GM19351 (cell line): ENCODE data around the gene ZNF805.
A peak's percentile ranks its signal among the peaks of the same experiment; 100 is the strongest.
"Not testable (repeated sequence)": the region's sequence is repeated elsewhere in the genome, so short reads cannot be mapped to it uniquely, and the experiment has no call there.

Experiments used
- ATAC-seq: cut with Tn5 transposase; IDR thresholded peaks from one replicate; pipeline ENCODE4 v1.9.1; 2021; ENCODE audit warnings: mild to moderate bottlenecking, moderate library complexity; ENCODE audit not compliant: unreplicated experiment

The ZNF805 gene

DNA sequence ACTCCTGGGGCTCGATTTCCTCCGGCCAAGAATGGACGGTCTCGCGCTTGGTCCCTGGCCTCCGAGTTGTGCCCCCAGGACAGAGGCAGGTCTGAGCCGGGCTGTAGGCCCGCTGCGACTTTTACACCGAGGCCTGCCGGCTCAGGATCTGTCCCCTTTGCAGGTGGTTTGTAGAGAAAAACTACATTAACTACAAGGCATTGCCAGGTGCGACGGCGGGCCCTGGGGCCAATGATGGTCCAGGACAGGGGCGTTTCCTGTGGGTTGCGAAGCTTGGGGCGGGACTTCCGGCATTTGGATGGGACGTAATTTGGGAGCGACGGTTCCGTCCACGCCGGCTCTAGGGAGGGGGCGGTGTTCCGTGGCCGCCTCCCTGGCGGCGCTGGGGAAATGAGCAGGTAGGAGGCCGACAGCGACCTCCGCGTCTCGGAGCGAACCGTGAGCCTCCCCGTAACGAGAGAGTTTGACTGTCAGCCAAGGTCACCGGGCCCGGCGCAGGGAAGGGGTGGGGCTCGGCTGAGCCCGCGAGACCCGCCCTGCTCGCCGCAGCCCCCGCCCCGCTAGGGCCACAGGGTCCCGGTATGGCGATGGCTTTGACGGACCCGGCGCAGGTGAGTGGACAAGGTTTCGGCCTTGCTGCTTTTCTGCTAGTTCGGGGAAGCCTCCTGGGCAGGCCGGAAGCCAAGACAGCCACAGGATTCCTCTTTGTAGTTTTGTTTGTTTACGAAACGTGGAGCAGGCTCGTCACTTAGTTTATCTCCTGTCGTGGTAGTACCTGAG lies at the start of gene ZNF805:
ZNF805 (plus strand) TSS at position 322 of the 780 bp plus-strand sequence; CDS start at position 582, 260 bp downstream.
- ATAC-seq: peak; percentile 94

DNA sequence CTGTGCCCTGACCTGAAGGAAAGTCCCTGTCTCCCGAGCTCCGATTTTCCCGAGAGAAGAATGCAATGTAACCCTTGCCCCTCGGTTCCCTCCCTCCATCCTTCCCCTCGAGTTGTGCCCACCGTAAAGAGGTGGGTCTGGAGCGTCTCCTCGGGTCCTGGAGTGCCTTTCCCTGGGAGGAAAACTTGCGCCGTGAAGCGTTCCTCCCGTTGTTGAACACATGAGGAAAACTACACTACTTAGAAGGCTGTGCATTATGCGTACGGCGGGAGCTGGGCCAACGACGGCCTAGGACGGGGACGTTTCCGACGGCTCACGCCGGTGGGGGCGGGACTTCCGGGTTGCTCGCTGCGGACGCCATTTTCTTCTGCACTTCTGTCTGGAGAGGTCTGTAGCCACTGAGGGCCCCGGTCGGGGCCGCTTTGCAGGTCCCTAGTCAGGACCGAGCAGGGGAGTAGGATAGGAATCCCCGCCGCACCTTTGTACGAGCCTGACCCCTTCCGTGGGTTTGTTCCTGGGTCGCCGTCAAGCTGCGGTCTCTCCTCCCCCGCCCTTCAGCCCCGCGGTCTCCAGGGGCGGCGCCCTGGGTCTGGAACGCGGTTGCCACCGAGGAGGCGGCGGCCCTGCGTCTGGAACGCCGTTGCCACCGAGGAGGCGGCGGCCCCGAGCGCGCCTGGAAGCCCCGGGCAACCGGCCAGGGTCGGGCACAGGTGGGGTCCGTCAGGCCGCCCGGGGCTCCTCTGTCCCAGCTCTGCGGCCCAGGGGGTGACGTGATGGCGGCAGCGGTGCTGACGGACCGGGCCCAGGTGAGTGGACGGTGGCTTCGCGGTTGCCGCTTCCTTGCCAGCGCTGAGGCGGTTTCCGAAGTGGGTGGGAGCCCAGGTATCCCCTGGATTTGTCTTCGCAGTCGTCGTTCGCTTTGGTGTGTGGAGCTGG lies 49.0 kb upstream of the ZNF805 start, which contains the start of gene ZNF264:
ZNF264 (plus strand) TSS at position 360 of the 936 bp plus-strand sequence; CDS start at position 774, 414 bp downstream.
- peak; percentile 96 for ATAC-seq

DNA sequence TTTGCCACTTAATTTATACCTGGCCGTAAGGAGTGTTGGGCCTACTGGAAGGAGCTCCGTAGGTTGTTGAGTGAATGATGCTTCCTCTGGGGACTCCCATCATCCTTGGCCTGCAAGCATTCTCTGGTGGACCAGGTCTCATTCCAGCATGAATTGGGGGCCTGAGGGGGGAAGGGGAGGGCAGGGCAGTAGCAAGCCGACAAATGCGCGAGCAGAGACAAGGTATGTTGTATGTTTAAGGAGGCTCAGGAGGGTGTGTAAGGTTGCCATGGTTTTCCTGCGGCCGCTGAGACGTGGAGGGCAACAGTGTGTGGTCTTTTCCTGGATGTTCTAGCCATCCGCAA lies 48.4 kb upstream of the ZNF805 start:
- ATAC-seq: no peak

DNA sequence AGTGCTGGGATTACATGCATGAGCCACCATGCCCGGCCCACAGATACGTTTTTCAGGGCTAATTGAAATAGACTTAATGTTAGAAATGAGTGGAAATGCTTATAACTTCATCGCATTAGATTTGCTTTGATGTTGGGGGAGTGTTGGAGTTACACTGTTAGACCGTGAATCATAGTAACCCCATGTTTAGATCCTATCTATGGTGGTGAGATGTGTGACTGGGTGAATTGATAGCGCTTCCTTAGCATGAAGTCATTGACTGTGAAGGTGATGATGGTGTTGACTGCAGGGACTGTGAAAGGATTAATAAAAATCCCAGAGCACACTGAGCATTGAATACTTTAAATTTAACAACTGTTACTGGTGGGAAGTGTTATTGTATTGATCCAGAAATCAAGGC lies 47.4 kb upstream of the ZNF805 start:
- ATAC-seq: no peak

DNA sequence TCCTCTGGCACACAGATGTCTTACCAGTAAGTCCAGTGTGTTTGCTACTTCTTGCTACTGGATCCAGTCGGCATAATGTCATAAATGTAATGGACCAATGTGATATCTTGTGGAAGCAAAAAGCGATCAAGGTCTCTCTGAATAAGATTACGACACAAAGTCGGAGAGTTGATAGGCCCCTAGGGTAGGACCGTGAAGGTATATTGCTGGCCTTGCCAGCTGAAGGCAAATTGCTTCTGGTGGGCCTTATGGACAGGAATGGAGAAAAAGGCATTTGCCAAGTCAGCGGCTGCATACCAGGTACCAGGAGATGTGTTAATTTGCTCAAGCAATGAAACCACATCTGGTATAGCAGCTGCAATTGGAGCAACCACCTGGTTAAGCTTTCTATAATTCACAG lies 42.6 kb upstream of the ZNF805 start:
- not testable (repeated sequence) for ATAC-seq

DNA sequence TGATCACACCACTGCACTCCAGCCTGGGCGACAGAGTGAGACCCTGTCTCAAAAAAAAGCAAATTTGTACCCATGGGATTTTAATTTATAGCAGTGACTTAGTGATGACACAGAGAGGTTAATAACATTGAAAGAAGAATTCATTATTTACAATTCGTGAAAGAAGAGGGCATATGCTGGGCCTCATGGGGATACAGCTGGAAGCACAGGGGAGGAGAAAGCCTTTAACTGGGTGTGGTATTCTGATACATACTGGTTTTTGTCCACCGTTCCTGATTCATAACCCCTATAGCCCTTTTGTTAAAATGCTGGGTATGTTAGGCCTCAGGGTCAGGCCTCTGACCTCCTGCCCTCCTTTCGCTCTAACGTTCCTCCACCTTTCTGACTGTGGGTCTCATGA lies 38.3 kb upstream of the ZNF805 start:
- no peak for ATAC-seq

DNA sequence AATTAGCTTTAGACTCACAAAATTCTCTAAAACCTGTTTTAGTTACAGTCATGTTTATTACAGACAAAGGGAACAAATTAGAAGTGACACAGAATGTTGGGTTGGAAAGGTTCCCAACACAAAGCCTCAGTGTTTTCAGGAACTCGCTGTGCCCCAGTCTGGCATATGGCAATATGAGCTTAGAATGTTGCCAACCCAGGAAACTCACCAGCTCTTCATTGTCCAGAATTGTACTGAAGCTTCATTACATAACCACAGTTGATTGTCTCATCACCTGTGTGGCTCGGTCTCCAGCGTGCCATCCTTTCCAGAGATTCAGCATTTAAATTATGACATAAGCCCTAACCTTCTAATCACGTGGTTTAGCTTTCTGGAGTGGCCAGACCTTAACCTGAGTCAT lies 30.1 kb upstream of the ZNF805 start:
- ATAC-seq: no peak

DNA sequence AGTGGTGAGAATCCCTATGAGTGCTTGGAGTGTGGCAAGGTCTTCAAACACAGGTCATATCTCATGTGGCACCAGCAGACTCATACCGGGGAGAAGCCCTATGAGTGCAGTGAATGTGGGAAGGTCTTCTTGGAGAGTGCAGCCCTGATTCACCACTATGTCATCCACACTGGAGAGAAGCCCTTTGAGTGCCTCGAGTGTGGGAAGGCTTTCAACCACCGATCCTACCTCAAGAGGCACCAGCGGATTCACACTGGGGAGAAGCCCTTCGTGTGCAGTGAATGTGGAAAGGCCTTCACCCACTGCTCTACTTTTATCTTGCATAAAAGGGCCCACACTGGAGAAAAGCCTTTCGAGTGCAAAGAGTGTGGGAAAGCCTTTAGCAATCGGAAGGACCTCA lies 28.3 kb upstream of the ZNF805 start:
- ATAC-seq: no peak

DNA sequence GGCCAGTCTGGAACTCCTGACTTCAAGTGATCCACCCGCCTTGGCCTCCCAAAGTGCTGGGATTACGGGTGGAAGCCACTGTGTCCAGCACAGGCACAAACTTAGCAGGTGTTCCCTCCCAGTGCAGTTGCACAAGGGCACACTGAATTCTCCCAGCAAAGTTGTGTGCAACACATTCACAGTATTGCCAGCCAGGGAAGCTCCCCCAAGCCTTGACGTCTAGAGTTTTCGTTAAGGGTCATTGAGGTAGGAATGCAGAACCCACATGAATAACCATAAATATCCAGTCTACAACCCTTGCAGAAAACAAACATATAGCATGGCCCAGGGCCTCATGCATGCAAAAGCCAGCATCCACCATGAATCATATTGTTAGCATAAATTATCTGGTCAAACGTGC lies 12.9 kb upstream of the ZNF805 start:
- no peak for ATAC-seq

DNA sequence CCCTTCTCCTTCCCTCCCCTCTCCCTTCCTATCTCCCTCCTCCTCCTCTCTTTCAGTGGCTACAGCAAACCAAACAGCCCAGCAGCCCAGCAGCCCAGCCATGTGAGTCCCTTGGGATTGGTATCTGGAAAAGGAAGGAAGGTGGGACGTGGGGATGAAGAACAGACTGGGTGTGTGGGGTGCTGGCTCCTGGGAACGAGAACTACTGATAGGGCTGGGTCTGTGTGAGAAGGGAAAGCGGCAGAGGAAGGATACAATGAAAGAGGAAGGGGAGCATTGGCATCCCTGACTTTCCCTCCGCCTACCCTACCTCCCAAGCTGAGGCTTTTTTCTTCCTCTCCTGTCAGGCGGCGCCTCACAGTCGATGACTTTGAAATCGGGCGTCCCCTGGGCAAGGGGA lies 8.7 kb upstream of the ZNF805 start:
- no peak for ATAC-seq

DNA sequence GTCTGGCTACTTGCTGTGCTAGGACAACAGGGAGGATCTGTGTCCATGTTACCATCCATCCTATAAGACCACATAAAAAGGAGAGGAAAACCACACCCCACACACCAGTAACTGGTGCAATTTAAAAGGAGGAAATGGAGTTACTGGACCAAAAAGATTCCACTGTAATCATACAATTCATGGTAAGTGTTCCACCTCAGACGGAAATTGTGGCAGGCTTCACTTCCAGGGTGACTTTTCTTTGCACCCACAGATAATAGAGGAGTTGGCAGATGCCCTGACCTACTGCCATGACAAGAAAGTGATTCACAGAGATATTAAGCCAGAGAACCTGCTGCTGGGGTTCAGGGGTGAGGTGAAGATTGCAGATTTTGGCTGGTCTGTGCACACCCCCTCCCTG lies 7.2 kb upstream of the ZNF805 start:
- no peak for ATAC-seq

DNA sequence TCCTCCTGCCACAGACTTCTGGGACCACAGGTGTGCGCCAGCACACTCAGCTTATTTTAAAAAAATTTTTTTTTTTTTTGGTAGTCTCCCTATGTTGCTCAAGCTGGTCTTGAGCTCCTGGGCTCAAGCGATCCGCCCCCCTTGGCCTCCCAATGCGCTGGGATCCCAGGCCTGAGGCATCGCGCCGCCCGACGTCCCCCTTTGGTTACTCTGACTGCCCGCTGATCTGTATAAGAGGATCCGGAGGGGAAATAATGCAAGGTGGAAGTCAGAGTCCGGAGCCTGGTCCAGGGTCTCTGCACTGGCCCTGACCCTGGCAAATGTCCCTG lies 486 bp upstream of the ZNF805 start:
- no peak for ATAC-seq

DNA sequence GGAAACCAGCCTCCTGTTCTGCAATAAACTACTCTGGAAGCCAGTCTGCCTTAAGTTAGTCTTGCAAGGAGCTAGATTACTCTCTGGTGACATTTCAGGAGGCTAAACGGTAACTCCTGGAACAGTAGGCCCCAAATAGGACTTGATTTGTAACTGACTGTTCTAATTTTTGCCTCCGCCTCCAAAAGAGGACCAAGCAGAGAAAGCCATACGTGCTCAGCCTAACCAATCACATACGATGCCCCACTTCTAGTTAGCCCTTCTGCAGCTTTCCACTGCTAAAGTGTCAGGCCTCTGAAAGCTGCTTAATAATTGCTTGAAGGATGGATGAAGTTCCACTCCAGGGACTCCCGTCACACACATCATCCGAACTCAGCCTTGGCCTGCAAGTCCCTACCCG lies 744 bp downstream of the ZNF805 start:
- no peak for ATAC-seq

DNA sequence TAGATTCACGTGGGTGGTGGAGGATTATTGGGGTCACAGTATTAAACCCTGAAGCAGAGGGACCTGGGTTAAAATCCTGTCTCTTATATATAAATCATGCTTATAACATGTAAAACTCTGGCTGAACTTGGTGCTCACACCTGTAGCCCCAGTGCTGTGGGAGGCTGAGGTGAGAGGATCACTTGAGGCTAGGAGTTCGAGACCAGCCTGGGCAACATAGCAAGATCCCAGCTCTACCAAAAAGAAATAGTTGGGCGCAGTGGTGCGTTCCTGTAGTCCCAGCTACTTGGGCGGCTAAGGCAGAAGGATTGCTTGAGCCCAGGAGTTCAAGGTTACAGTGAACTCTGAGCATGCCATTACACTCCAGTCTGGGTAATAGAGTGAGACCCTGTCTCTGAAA lies 2.4 kb downstream of the ZNF805 start:
- ATAC-seq: no peak

DNA sequence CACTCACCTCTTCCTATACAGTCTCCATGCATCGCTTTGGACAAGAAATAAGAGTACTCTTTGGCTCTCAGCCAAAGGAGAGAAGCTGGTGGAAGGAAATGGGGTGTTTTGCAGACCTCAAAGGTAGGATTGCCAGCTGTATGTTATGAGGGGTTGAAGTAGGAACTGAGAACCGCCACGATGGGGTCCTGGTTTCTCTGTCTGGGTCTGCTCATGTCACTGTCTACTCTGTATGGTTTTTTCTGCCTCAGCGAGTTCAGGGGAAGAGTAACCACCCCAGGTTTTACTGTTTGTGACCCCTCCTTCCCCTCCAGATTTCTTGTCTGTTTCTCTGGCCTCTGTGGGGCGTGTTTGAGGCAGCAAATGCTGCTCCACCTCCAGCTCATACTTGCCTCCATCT lies 4.1 kb downstream of the ZNF805 start:
- no peak for ATAC-seq

DNA sequence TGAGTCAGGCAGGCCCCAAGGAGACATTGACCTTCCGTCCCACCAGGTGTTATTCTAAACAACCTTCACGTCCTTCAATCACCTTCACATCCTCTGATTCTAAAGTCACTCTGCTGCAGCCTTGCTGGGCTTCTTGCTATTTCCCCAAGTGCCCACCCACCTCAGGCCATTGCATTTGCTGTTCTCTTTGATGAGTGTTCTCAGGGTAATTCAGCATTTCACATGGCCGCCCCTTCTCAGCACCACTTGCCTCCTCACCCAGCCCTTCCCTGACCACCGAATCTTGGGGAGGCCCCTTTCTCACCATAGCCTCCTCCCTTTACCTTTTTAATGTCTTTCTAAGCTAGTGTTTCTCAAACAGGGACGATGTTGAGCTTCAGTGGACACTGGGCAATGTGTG lies 4.6 kb downstream of the ZNF805 start:
- ATAC-seq: no peak

DNA sequence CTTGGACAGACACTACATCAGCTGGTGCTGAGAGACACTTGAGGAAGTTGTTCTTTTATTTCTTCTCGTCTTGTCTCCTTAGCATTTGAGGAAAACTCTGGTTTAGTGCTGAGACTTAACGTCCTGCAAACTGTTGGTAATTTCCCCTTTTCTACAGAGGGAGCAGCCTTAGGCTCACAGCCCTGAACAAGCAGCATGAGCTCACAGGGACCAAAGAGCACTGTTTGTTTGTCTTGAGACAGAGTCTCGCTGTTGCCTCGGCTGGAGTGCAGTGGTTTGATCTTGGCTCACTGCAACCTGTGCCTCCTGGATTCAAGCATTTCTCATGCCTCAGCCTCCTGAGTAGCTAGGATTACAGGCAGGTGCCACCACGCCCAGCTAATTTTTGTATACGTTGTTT lies 5.5 kb downstream of the ZNF805 start:
- ATAC-seq: no peak

DNA sequence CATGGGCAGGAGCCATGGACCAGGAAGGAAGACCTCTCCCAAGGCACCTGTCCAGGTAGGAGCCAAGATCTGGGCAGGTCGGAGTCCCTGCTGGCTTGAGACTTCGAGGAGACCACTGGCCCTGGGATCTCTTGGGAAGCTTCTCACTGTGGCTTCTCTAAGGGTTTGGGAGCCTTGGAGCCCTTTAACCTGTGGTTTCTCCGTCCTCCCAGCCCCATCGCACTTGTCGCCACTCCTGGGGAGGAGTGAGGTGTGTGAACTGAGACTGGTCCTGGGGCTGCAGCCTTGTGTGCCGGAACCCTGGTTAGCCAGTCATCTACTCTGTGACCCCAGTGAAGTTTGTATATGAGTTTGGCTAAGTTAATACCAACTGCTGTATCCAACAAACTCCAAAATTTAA lies 8.2 kb downstream of the ZNF805 start:
- ATAC-seq: no peak

DNA sequence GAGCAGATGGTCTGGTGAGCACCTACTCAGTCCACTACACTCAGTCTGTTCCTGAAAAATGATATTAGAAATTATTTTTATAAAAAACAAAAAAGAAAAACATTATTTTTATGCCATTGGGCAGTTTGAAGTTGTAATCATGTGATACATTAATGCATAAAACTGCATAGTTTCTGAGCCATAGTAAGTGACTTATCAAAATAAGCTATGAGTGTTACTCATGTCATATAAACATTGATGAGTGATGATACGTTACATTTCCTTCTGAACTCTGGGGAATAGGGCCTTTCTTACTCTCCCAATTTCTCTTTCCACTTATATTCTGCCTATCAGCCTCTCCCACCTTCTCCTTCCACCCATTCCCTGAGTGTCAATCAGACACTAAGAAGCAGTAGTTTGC lies 8.9 kb downstream of the ZNF805 start:
- no peak for ATAC-seq

DNA sequence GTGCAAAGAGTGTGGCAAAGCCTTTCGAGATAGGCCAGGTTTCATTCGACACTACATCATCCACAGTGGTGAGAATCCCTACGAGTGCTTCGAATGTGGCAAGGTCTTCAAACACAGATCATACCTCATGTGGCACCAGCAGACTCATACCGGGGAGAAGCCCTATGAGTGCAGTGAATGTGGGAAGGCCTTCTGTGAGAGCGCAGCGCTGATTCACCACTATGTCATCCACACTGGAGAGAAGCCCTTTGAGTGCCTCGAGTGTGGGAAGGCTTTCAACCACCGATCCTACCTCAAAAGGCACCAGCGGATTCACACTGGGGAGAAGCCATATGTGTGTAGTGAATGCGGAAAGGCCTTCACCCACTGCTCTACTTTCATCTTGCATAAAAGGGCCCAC lies 13.3 kb downstream of the ZNF805 start:
- not testable (repeated sequence) for ATAC-seq

DNA sequence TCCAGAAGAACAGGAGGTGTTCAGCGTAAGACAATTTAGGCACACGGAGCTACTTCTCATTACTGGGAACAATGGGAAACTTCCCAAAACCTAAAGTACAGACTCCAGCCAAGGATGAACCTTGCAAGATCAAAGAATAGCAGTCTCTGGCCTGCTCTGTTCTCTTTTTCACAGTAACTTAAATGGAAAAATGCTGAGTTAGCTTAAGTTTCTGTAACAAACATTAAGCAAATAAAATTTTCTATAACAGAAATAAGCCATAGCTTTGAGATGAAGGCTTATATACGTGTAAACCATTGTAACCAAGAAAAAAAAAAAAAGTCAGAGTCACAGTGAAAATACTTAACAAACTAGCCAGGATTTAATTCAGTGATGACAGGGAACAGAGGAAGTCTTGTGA lies 21.6 kb downstream of the ZNF805 start:
- no peak for ATAC-seq

DNA sequence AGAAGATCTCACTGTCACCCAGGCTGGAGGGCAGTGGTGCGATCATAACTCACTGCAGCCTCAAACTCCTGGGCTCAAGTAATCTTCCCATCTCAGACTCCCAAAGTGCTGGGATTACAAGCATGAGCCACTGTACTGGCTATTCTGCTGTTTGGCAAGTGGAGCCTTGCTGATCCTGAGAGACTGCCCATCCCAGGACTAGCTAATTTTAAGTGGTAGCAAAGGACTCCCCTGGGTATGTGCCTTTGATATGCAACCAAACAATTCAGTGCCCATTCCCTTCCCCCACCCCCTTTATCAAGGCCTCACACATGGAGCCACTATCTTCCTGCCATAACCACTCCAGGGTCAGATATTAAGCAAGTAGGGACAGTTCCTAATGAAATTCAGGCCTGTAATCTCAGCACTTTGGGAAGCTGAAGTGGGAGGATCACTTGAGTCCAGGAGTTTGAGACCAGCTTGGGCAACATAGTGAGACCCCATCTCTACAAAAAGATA lies 22.9 kb downstream of the ZNF805 start:
- no peak for ATAC-seq
